DND-41 (cell line): ENCODE data around the gene LAPTM4A.

Source experiments
- ATAC-seq: fragments of 200-7000 bp; cut with Tn5 transposase; 3 replicates; pipeline ENCODE4 v1.9.1; 2021; ENCODE audit warnings: low read depth; ENCODE audit not compliant: insufficient read depth
- DNase-seq: peaks from one replicate; pipeline ENCODE4 v3.0.0-alpha.2; 2020
- H2AFZ ChIP-seq: 2 replicates; pipeline ENCODE4 v1.6.0; 2012; ENCODE audit warnings: low read depth, low read length
- H3K27ac ChIP-seq: 2 replicates; pipeline ENCODE4 v1.5.1; 2012; ENCODE audit warnings: low read length, inconsistent platforms
- H3K27me3 ChIP-seq: fragments of 200-600 bp; sonication (generic); 2 replicates; pipeline ENCODE4 v1.6.0; 2012; ENCODE audit warnings: low read length, mild to moderate bottlenecking, inconsistent platforms; ENCODE audit not compliant: insufficient read depth, poor library complexity
- H3K36me3 ChIP-seq: 2 replicates; pipeline ENCODE4 v1.5.1; 2012; ENCODE audit warnings: low read length, inconsistent platforms; ENCODE audit not compliant: insufficient read depth
- H3K4me1 ChIP-seq: 2 replicates; pipeline ENCODE4 v1.5.1; 2012; ENCODE audit warnings: mild to moderate bottlenecking, low read length; ENCODE audit not compliant: insufficient read depth
- H3K4me2 ChIP-seq: 2 replicates; pipeline ENCODE4 v1.6.0; 2012; ENCODE audit warnings: mild to moderate bottlenecking, moderate library complexity, low read length, inconsistent platforms; ENCODE audit not compliant: insufficient read depth
- H3K4me3 ChIP-seq, 2 experiments: fragments of 200-600 bp in 1 of 2; shearing (Covaris generic) in 1 of 2; 2 replicates each; pipeline ENCODE4 v1.5.1; 2012 to 2016; ENCODE audit warnings: inconsistent platforms in 2 of 2, low read length in 2 of 2, mild to moderate bottlenecking in 2 of 2, low read depth in 1 of 2, moderate library complexity in 1 of 2
- H3K79me2 ChIP-seq: 2 replicates; pipeline ENCODE4 v1.6.0; 2012; ENCODE audit warnings: low read length, inconsistent platforms; ENCODE audit not compliant: insufficient read depth
- H3K9ac ChIP-seq: 2 replicates; pipeline ENCODE4 v1.6.0; 2012; ENCODE audit warnings: low read depth, mild to moderate bottlenecking, inconsistent platforms, low read length, moderate library complexity
- H3K9me3 ChIP-seq: 2 replicates; pipeline ENCODE4 v1.5.1; 2012; ENCODE audit warnings: low read length, moderate library complexity, mild to moderate bottlenecking, inconsistent platforms; ENCODE audit not compliant: insufficient read depth, severe bottlenecking
- H4K20me1 ChIP-seq: 2 replicates; pipeline ENCODE4 v1.6.0; 2012; ENCODE audit warnings: low read length; ENCODE audit not compliant: insufficient read depth
- CTCF ChIP-seq: IDR thresholded peaks from 2 replicates; pipeline ENCODE4 v1.5.1; 2012; ENCODE audit warnings: borderline replicate concordance, low read length, moderate library complexity, mild to moderate bottlenecking; ENCODE audit not compliant: poor library complexity, severe bottlenecking; ENCODE audit errors: extremely low read depth
- EZH2 ChIP-seq: IDR thresholded peaks from 3 replicates; pipeline ENCODE4 v1.6.1; 2012; ENCODE audit warnings: borderline replicate concordance, low read depth, mild to moderate bottlenecking, moderate library complexity, low read length, inconsistent platforms; ENCODE audit not compliant: severe bottlenecking

LAPTM4A gene

GRCh38 chr2:20097889-20098714 is 46.7 kb upstream of the LAPTM4A start:
- DNase-seq = peak; percentile 78

GRCh38 chr2:20095469-20095868 is 44.0 kb upstream of the LAPTM4A start:
- TF ChIP-seq CTCF = no peak
- TF ChIP-seq EZH2 = no peak
- Histone ChIP-seq H3K4me3 (no peak overlapping the region), H3K27ac (no peak overlapping the region)

More at GRCh38 chr2:20097889-20098714, 46.7 kb upstream of the LAPTM4A start:
- H4K20me1 ChIP-seq = no peaks in the 10 kb centered on the region
- H3K9me3 ChIP-seq = peaks cover 6% of the 10 kb centered on the region
- TF ChIP-seq CTCF (peak; percentile 93), EZH2 (no peak)
- no peaks in the 10 kb centered on the region for H3K36me3 ChIP-seq
- H3K4me1 ChIP-seq = no peaks in the 10 kb centered on the region
- H2AFZ ChIP-seq = peak overlapping the region; percentile 58
- no peaks in the 10 kb centered on the region for H3K79me2 ChIP-seq
- H3K4me3 ChIP-seq = no peak overlapping the region
- peak; percentile 96 for ATAC-seq
- H3K4me2 ChIP-seq = no peak overlapping the region
- no peak overlapping the region for H3K9ac ChIP-seq
- H3K27me3 ChIP-seq = peaks cover 12% of the 10 kb centered on the region
- H3K27ac ChIP-seq = no peak overlapping the region

GRCh38 chr2:20094955-20095354 is 43.5 kb upstream of the LAPTM4A start:
- Histone ChIP-seq H4K20me1 (no peaks in the 10 kb centered on the region), H3K4me3 (no peak overlapping the region), H3K79me2 (no peaks in the 10 kb centered on the region), H3K9me3 (no peaks in the 10 kb centered on the region), H3K9ac (no peak overlapping the region), H3K4me2 (no peak overlapping the region), H2AFZ (no peak overlapping the region), H3K27ac (no peak overlapping the region), H3K36me3 (no peaks in the 10 kb centered on the region), H3K27me3 (peaks cover 28% of the 10 kb centered on the region), H3K4me1 (no peaks in the 10 kb centered on the region)
- TF ChIP-seq CTCF (no peak), EZH2 (no peak)
- no peak for DNase-seq
- ATAC-seq = no peak

More at GRCh38 chr2:20095469-20095868, 44.0 kb upstream of the LAPTM4A start:
- Histone ChIP-seq H3K79me2 (no peaks in the 10 kb centered on the region), H3K9ac (no peak overlapping the region), H3K4me2 (no peak overlapping the region), H3K27me3 (peaks cover 23% of the 10 kb centered on the region), H3K4me1 (no peaks in the 10 kb centered on the region), H2AFZ (no peak overlapping the region), H4K20me1 (no peaks in the 10 kb centered on the region), H3K36me3 (no peaks in the 10 kb centered on the region), H3K9me3 (no peaks in the 10 kb centered on the region)
- DNase-seq = no peak
- no peak for ATAC-seq
